Rectal smooth muscle tissue (tissue), 1 donor: Measurements from ENCODE around the gene ANKRD17.
"Not testable (repeated sequence)": the region's sequence is repeated elsewhere in the genome, so short reads cannot be mapped to it uniquely, and the experiment has no call there.

Experiments used
- H3K27ac ChIP-seq: one replicate; pipeline ENCODE4 v1.7.0; 2013; ENCODE audit warnings: low read depth, low read length, inconsistent platforms
- H3K27me3 ChIP-seq: one replicate; pipeline ENCODE4 v1.7.0; 2013; ENCODE audit warnings: low read length; ENCODE audit not compliant: control insufficient read depth, insufficient read depth
- H3K36me3 ChIP-seq: one replicate; pipeline ENCODE4 v1.7.0; 2013; ENCODE audit warnings: low read length; ENCODE audit not compliant: control insufficient read depth, insufficient read depth
- H3K4me1 ChIP-seq: one replicate; pipeline ENCODE4 v1.7.0; 2013; ENCODE audit warnings: low read length; ENCODE audit not compliant: control insufficient read depth, insufficient read depth
- H3K4me3 ChIP-seq: one replicate; pipeline ENCODE4 v1.7.0; 2013; ENCODE audit warnings: low read length
- H3K9ac ChIP-seq: one replicate; pipeline ENCODE4 v1.7.0; 2013; ENCODE audit warnings: low read length

The ANKRD17 gene

GRCh38 chr4:73212982-73213730, 45.4 kb downstream of the ANKRD17 start:
- H3K27ac ChIP-seq, result no peak overlapping the region
- no peak overlapping the region for H3K9ac ChIP-seq
- no peaks in the 10 kb centered on the region for H3K27me3 ChIP-seq
- H3K4me3 ChIP-seq, result no peak overlapping the region
- no peaks in the 10 kb centered on the region for H3K4me1 ChIP-seq
- no peaks in the 10 kb centered on the region for H3K36me3 ChIP-seq

GRCh38 chr4:73211968-73212367, 46.6 kb downstream of the ANKRD17 start:
- Histone ChIP-seq H3K27me3 (no peaks in the 10 kb centered on the region), H3K4me1 (no peaks in the 10 kb centered on the region), H3K36me3 (no peaks in the 10 kb centered on the region), H3K4me3 (no peak overlapping the region), H3K27ac (no peak overlapping the region), H3K9ac (no peak overlapping the region)

GRCh38 chr4:73208376-73208775, 50.2 kb downstream of the ANKRD17 start:
- no peak overlapping the region for H3K9ac ChIP-seq
- H3K36me3 ChIP-seq, result no peaks in the 10 kb centered on the region
- H3K27ac ChIP-seq, result no peak overlapping the region
- no peaks in the 10 kb centered on the region for H3K27me3 ChIP-seq
- no peaks in the 10 kb centered on the region for H3K4me1 ChIP-seq
- no peak overlapping the region for H3K4me3 ChIP-seq

- no peaks in the 10 kb centered on the region for H3K36me3 ChIP-seq
- no peak overlapping the region for H3K9ac ChIP-seq
- no peaks in the 10 kb centered on the region for H3K27me3 ChIP-seq
- no peaks in the 10 kb centered on the region for H3K4me1 ChIP-seq
- H3K4me3 ChIP-seq, result no peak overlapping the region
- H3K27ac ChIP-seq, result no peak overlapping the region
These were observed 52.4 kb downstream of the ANKRD17 start for GRCh38 chr4:73206236-73206635.

- no peaks in the 10 kb centered on the region for H3K36me3 ChIP-seq
- H3K27ac ChIP-seq, result no peak overlapping the region
- no peak overlapping the region for H3K4me3 ChIP-seq
- no peaks in the 10 kb centered on the region for H3K4me1 ChIP-seq
- H3K27me3 ChIP-seq, result no peaks in the 10 kb centered on the region
- no peak overlapping the region for H3K9ac ChIP-seq
These were observed 53.1 kb downstream of the ANKRD17 start for GRCh38 chr4:73205482-73205881.

GRCh38 chr4:73203976-73204375, 54.6 kb downstream of the ANKRD17 start:
- H3K27ac ChIP-seq, H3K36me3 ChIP-seq, H3K27me3 ChIP-seq, H3K4me1 ChIP-seq, H3K9ac ChIP-seq, H3K4me3 ChIP-seq: not testable (repeated sequence)

- Histone ChIP-seq H3K4me3 (no peak overlapping the region), H3K27me3 (no peaks in the 10 kb centered on the region), H3K36me3 (no peaks in the 10 kb centered on the region), H3K27ac (no peak overlapping the region), H3K4me1 (no peaks in the 10 kb centered on the region), H3K9ac (no peak overlapping the region)
These were observed 61.4 kb downstream of the ANKRD17 start for GRCh38 chr4:73197220-73197619.

GRCh38 chr4:73194064-73194463, 64.5 kb downstream of the ANKRD17 start:
- Histone ChIP-seq H3K4me1 (no peaks in the 10 kb centered on the region), H3K9ac (no peak overlapping the region), H3K4me3 (no peak overlapping the region), H3K27me3 (no peaks in the 10 kb centered on the region), H3K27ac (no peak overlapping the region), H3K36me3 (no peaks in the 10 kb centered on the region)

GRCh38 chr4:73193659-73194058, 64.9 kb downstream of the ANKRD17 start:
- no peaks in the 10 kb centered on the region for H3K36me3 ChIP-seq
- H3K4me1 ChIP-seq, result no peaks in the 10 kb centered on the region
- no peak overlapping the region for H3K4me3 ChIP-seq
- no peaks in the 10 kb centered on the region for H3K27me3 ChIP-seq
- H3K9ac ChIP-seq, result no peak overlapping the region
- no peak overlapping the region for H3K27ac ChIP-seq

GRCh38 chr4:73193155-73193554, 65.4 kb downstream of the ANKRD17 start:
- H3K4me3 ChIP-seq, result no peak overlapping the region
- no peak overlapping the region for H3K27ac ChIP-seq
- no peaks in the 10 kb centered on the region for H3K36me3 ChIP-seq
- H3K4me1 ChIP-seq, result no peaks in the 10 kb centered on the region
- no peaks in the 10 kb centered on the region for H3K27me3 ChIP-seq
- no peak overlapping the region for H3K9ac ChIP-seq

GRCh38 chr4:73189274-73189810, 69.3 kb downstream of the ANKRD17 start:
- Histone ChIP-seq H3K27ac (no peak overlapping the region), H3K27me3 (no peaks in the 10 kb centered on the region), H3K36me3 (no peaks in the 10 kb centered on the region), H3K4me1 (peaks cover 3% of the 10 kb centered on the region), H3K4me3 (no peak overlapping the region), H3K9ac (no peak overlapping the region)

GRCh38 chr4:73187325-73187724, 71.3 kb downstream of the ANKRD17 start:
- Histone ChIP-seq H3K4me1 (peaks cover 3% of the 10 kb centered on the region), H3K27me3 (no peaks in the 10 kb centered on the region), H3K4me3 (no peak overlapping the region), H3K9ac (no peak overlapping the region), H3K36me3 (no peaks in the 10 kb centered on the region), H3K27ac (no peak overlapping the region)

GRCh38 chr4:73185903-73186302, 72.7 kb downstream of the ANKRD17 start:
- H3K27me3 ChIP-seq, result no peaks in the 10 kb centered on the region
- peaks cover 3% of the 10 kb centered on the region for H3K4me1 ChIP-seq
- H3K36me3 ChIP-seq, result no peaks in the 10 kb centered on the region
- no peak overlapping the region for H3K4me3 ChIP-seq
- H3K27ac ChIP-seq, result no peak overlapping the region
- H3K9ac ChIP-seq, result no peak overlapping the region
